SU-DHL-6 (cell line): Measurements from ENCODE around the gene BLOC1S5.

Experiments
- H2AFZ ChIP-seq: fragments of 200-600 bp; sonication (generic); 2 replicates; pipeline ENCODE4 v1.6.1; 2014; ENCODE audit warnings: low read depth, mild to moderate bottlenecking, moderate library complexity, mixed read lengths, antibody characterized with exemption, low read length; ENCODE audit not compliant: severe bottlenecking
- H3F3A ChIP-seq: fragments of 200-600 bp; shearing (Covaris generic); 2 replicates; pipeline ENCODE4 v1.6.0; 2016; ENCODE audit warnings: antibody characterized with exemption, mild to moderate bottlenecking; ENCODE audit not compliant: insufficient read depth
- H3K27ac ChIP-seq: fragments of 200-600 bp; sonication (generic); 2 replicates; pipeline ENCODE4 v1.5.1; 2016; ENCODE audit warnings: low read depth, mild to moderate bottlenecking, low read length, moderate library complexity, mixed read lengths
- H3K27me3 ChIP-seq: fragments of 200-600 bp; sonication (generic), shearing (Covaris generic); 2 replicates; pipeline ENCODE4 v1.6.0; 2014; ENCODE audit warnings: mild to moderate bottlenecking, low read length
- H3K36me3 ChIP-seq: fragments of 200-600 bp; sonication (generic); 2 replicates; pipeline ENCODE4 v1.6.1; 2014; ENCODE audit warnings: mild to moderate bottlenecking, low read length, mixed read lengths
- H3K4me2 ChIP-seq: fragments of 300-600, 200-600 bp; shearing (Covaris generic), sonication (generic); 2 replicates; pipeline ENCODE4 v1.6.0; 2014; ENCODE audit warnings: low read length, low read depth, mild to moderate bottlenecking; ENCODE audit not compliant: poor library complexity, severe bottlenecking
- H3K4me3 ChIP-seq: fragments of 200-600 bp; sonication (generic); 2 replicates; pipeline ENCODE4 v1.5.1; 2014; ENCODE audit warnings: antibody characterized with exemption, low read length, mild to moderate bottlenecking, mixed read lengths; ENCODE audit not compliant: insufficient read depth, poor library complexity, severe bottlenecking
- H3K79me2 ChIP-seq: fragments of 200-600 bp; sonication (generic); 2 replicates; pipeline ENCODE4 v1.6.1; 2014; ENCODE audit warnings: mild to moderate bottlenecking, low read length, moderate library complexity; ENCODE audit not compliant: insufficient read depth
- H3K9ac ChIP-seq: fragments of 200-600 bp; sonication (generic); 2 replicates; pipeline ENCODE4 v1.7.0; 2014; ENCODE audit warnings: mild to moderate bottlenecking, low read length
- H3K9me2 ChIP-seq: fragments of 200-600 bp; sonication (generic); replicated peaks from 2 replicates; pipeline ENCODE4 v1.6.1; 2014; ENCODE audit warnings: low read length; ENCODE audit not compliant: insufficient read depth
- H3K9me3 ChIP-seq: fragments of 200-600 bp; sonication (generic); 2 replicates; pipeline ENCODE4 v1.6.1; 2014; ENCODE audit warnings: low read length, mixed read lengths; ENCODE audit not compliant: insufficient read depth
- H4K20me1 ChIP-seq: fragments of 200-600 bp; sonication (generic); 2 replicates; pipeline ENCODE4 v1.6.1; 2014; ENCODE audit warnings: low read depth, mild to moderate bottlenecking, antibody characterized with exemption, low read length, moderate library complexity, mixed read lengths
- CTCF ChIP-seq: fragments of 200-600 bp; sonication (generic); IDR thresholded peaks from one replicate; pipeline ENCODE4 v1.5.1; 2017; ENCODE audit warnings: antibody characterized with exemption, mild to moderate bottlenecking, low read length, moderate library complexity; ENCODE audit not compliant: insufficient read depth, poor library complexity, severe bottlenecking
- EZH2phosphoT487 ChIP-seq: fragments of 200-600 bp; sonication (generic), shearing (Covaris generic); conservative IDR thresholded peaks from 2 replicates; pipeline ENCODE4 v1.6.1; 2018; ENCODE audit warnings: mild to moderate bottlenecking, antibody characterized with exemption, low read length, moderate library complexity, mixed read lengths

The BLOC1S5 gene

DNA sequence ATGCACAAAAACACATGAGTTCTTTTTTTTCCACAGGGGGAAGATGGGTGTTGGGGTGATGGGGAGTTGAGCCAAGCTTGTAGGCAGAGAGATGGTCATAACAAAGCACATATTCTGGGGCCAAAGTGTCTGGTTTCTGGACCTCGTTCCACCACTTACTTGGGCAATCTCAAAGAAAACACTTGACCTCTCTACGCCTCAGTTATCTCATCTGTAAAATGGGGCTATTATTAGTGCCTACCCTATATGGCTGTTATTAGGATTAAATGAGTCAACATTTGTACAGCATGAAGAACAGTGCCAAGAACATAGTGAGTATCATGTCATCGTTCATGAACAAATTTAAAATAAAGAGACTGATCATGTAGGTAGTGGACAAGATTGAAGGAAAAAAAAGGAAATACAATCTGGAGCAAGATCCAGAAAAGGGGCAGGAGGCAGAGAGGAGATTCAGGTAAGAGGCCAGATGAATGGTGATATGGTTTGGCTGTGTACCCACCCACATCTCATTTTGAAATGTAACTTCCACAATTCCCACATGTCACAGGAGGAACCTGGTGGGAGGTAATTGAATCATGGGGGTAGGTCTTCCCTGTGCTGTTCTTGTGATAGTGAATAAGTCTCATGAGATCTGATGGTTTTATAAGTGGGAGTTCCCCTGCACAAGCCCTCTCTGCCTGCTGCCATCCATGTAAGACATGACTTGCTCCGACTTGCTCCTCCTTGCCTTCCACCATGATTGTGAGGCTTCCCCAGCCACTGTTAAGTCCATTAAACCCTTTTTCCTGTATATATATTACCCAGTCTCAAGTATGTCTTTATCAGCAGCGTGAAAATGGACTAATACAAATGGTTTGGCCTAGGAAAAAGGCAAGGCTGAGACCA is 23.9 kb upstream of the BLOC1S5 start:
- H2AFZ ChIP-seq, result no peak overlapping the region
- no peaks in the 10 kb centered on the region for H3K9me2 ChIP-seq
- no peak overlapping the region for H3K4me2 ChIP-seq
- no peaks in the 10 kb centered on the region for H3K9me3 ChIP-seq
- H3F3A ChIP-seq, result peaks cover 2% of the 10 kb centered on the region; the same call in 1 of the 2 replicates
- H4K20me1 ChIP-seq, result peaks cover 20% of the 10 kb centered on the region; the same call in 1 of the 2 replicates
- H3K79me2 ChIP-seq, result peaks cover 73% of the 10 kb centered on the region
- H3K36me3 ChIP-seq, result peaks cover 79% of the 10 kb centered on the region
- no peak for TF ChIP-seq EZH2phosphoT487
- TF ChIP-seq CTCF, result no peak
- no peak overlapping the region for H3K4me3 ChIP-seq
- H3K27ac ChIP-seq, result no peak overlapping the region
- no peak overlapping the region for H3K9ac ChIP-seq
- H3K27me3 ChIP-seq, result no peaks in the 10 kb centered on the region

- peaks cover 73% of the 10 kb centered on the region for H3K36me3 ChIP-seq
Measured at GRCh38 chr6:8086755-8087306, 22.6 kb upstream of the BLOC1S5 start.

DNA sequence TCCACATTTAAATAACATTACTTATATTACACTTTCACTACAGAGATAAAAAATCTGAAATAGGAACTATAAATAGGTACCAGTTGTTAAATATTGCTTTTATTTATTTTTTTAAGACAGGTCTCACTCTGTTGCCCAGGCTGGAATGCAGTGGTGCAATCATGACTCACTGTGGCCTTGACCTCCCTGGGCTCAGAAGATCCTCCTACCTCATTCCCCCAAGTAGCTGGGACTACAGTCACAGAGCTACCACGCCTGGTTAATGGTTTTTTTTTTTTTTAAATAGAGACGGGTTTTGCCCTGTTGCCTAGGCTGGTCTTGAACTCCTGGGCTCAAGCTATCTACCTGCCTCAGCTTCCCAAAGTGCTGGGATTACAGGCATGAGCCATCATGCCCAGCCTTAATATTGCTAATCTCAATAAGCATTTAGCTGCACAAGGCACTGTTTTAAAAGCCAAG is 20.9 kb upstream of the BLOC1S5 start:
- Histone ChIP-seq H3K79me2 (peaks cover 54% of the 10 kb centered on the region), H2AFZ (no peak overlapping the region), H3K4me2 (no peak overlapping the region), H3K27ac (no peak overlapping the region), H3F3A (peaks cover 6% of the 10 kb centered on the region; the same call in 1 of the 2 replicates), H4K20me1 (peaks cover 12% of the 10 kb centered on the region; the same call in 1 of the 2 replicates), H3K36me3 (peaks cover 63% of the 10 kb centered on the region), H3K4me3 (no peak overlapping the region), H3K9me2 (no peaks in the 10 kb centered on the region), H3K9ac (no peak overlapping the region), H3K27me3 (no peaks in the 10 kb centered on the region), H3K9me3 (no peaks in the 10 kb centered on the region)
- TF ChIP-seq CTCF (no peak), EZH2phosphoT487 (no peak)

More at GRCh38 chr6:8086755-8087306, 22.6 kb upstream of the BLOC1S5 start:
- Histone ChIP-seq H3K9ac (no peak overlapping the region), H3K27me3 (no peaks in the 10 kb centered on the region), H4K20me1 (peaks cover 15% of the 10 kb centered on the region; the same call in 1 of the 2 replicates), H3F3A (peaks cover 6% of the 10 kb centered on the region; the same call in 1 of the 2 replicates), H3K9me3 (no peaks in the 10 kb centered on the region), H2AFZ (no peak overlapping the region), H3K9me2 (no peaks in the 10 kb centered on the region), H3K79me2 (peaks cover 67% of the 10 kb centered on the region), H3K4me3 (no peak overlapping the region), H3K27ac (no peak overlapping the region), H3K4me2 (no peak overlapping the region)
- no peak for TF ChIP-seq CTCF
- no peak for TF ChIP-seq EZH2phosphoT487
